HG03103 (cell line): ENCODE measurements around the gene SRMS.

ENCODE experiments used
- ATAC-seq: cut with Tn5 transposase; IDR thresholded peaks from one replicate; pipeline ENCODE4 v1.9.1; 2021; ENCODE audit warnings: low read depth; ENCODE audit not compliant: unreplicated experiment

Gene SRMS

DNA sequence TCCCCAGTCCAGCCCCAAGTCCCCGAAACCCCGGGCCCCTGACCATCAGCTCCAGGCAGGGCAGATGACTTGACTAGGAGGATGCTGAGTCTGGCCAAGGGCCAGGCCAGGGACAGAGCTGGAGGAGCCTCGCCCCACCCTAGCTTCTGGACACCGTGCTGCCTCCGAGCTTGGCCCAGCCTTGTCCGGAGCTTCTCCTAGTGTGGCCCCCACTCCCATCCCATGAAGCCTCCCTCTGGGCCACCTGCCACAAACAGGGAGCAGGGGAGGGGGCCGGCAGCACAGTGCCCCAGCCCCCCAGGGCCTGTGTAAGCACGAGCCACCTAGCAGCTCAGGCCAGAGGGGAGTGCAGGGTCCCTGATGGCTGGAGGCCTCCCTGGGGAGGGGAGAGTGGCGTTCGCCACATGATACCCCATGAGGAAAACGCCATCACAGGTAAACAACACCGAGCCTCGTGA is 54.0 kb downstream of the SRMS start:
- no peak for ATAC-seq

DNA sequence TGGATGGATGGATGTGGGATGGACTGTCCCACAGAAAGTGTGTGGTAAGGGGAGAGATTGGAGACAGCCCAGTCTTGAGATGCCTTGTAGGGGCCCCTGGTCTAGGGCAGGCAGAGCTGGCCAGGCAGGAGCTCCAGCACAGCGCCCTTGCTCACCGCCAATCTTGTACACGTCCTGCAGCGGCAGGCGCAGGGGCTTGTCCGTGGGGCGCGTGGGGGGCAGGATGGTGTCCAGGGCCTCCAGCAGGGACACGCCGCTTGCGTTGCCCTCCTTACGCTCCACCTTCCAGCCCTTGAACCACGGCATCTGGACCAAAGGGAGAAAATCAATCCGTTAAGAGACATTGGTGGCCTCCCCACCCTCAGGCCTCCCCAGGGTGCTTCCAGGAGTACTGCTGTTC is 54.6 kb downstream of the SRMS start:
- no peak for ATAC-seq

DNA sequence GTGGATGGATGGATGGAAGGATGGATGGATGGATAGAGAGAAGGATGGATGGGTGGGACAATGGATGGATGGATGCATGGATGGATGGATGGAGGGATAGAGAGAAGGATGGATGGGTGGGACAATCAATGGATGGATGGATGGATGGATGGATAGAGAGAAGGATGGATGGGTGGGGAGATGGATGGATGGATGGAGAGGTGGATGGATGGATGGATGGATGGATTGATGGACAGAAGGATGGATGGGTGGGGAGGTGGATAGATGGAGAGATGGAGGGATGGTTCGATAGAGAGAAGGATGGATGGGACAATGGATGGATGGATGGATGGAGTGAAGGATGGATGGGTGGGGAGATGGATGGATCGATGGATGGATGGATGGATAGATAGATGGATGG is 55.0 kb downstream of the SRMS start:
- no peak for ATAC-seq

DNA sequence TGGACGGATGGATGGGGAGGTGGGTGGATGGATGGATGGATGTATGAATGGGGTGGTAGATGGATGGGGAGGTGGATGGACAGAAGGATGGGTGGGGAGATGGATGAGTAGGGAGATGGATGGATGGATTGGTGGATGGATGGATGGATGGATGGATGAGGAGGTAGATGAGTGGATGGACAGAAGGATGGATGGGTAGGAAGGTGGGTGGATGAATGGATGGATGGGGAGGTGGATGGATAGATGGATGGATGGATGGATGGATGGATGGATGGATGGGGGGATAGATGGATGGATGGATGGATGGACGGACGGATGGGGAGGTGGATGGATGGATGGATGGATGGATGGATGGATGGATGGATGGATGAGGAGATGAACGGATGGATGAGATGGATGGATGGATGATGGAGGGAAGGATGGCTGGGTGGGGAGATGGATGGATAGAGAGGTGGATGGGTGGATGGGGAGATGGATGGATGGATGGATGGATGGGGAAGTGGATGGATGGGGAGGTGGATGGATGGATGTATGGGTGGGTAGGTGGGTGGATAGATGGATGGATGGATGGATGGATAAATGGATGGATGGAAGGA is 55.8 kb downstream of the SRMS start:
- no peak for ATAC-seq

DNA sequence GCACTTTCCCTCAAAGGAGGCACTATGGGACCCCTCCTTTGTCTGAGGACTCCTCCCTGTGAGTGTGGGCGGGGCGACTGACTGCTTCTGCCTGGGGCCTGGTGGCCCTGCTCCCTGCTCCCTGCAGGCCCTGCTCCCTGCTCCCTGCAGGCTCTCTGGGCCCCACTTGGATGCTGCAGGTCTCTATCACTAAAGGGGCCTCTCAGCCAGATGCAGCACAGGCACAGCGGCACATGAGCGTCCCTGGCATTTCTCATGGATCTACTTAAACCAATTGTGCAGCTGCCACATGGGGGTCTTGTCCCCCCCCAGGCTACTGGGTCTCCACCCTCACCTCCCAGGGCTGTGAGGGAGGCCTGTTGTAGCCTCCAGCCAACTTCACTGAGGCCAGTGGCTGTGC is 56.5 kb downstream of the SRMS start:
- ATAC-seq, result no peak
